ENCODE data around the gene TAS2R1.

TAS2R1 gene

GRCh38 chr5:9625731-9626130, 4.4 kb downstream of the TAS2R1 start:
- H3F3A ChIP-seq (ENCODE audit: insufficient read depth, low read length), result no peaks in the 10 kb centered on the region
- H3K27ac ChIP-seq (ENCODE audit: low read length), result no peak overlapping the region
- H3K4me3 ChIP-seq (ENCODE audit: low read length), result no peak overlapping the region
- H3K9me2 ChIP-seq (replicated peaks; ENCODE audit: insufficient read depth, low read length), result no peaks in the 10 kb centered on the region
- no peak for DNase-seq
- no peak overlapping the region for H2AFZ ChIP-seq (ENCODE audit: low read length)
- H4K20me1 ChIP-seq (ENCODE audit: insufficient read depth, low read length), result no peaks in the 10 kb centered on the region
- H3K27me3 ChIP-seq (replicated peaks; ENCODE audit: insufficient read depth, low read length), result no peaks in the 10 kb centered on the region
- no peaks in the 10 kb centered on the region for H3K9me3 ChIP-seq (replicated peaks; ENCODE audit: insufficient read depth, low read length)
- H3K9ac ChIP-seq (ENCODE audit: low read length), result no peak overlapping the region
- H3K36me3 ChIP-seq (replicated peaks; ENCODE audit: insufficient read depth, low read length), result no peaks in the 10 kb centered on the region
- no peaks in the 10 kb centered on the region for H3K4me1 ChIP-seq (ENCODE audit: low read length)
- no peak for TF ChIP-seq EZH2phosphoT487 (IDR thresholded peaks at IDR 0.05; ENCODE audit: low read length)
- no peak for TF ChIP-seq CTCF (IDR thresholded peaks at IDR 0.05; ENCODE audit: low read length)
- no peak for TF ChIP-seq EZH2 (optimal IDR thresholded peaks at IDR 0.05; ENCODE audit: low read depth, low read length)
- no peaks in the 10 kb centered on the region for H3K79me2 ChIP-seq (ENCODE audit: low read length)
- H3K4me2 ChIP-seq (ENCODE audit: low read depth, low read length), result no peak overlapping the region

- H3K79me2 ChIP-seq (ENCODE audit: low read length), result no peaks in the 10 kb centered on the region
- no peaks in the 10 kb centered on the region for H4K20me1 ChIP-seq (ENCODE audit: insufficient read depth, low read length)
- no peaks in the 10 kb centered on the region for H3K36me3 ChIP-seq (replicated peaks; ENCODE audit: insufficient read depth, low read length)
- no peaks in the 10 kb centered on the region for H3K27me3 ChIP-seq (replicated peaks; ENCODE audit: insufficient read depth, low read length)
- H3K9me3 ChIP-seq (replicated peaks; ENCODE audit: insufficient read depth, low read length), result no peaks in the 10 kb centered on the region
- H2AFZ ChIP-seq (ENCODE audit: low read length), result no peak overlapping the region
- no peak for DNase-seq
- H3K4me2 ChIP-seq (ENCODE audit: low read depth, low read length), result no peak overlapping the region
- no peak overlapping the region for H3K27ac ChIP-seq (ENCODE audit: low read length)
- H3F3A ChIP-seq (ENCODE audit: insufficient read depth, low read length), result no peaks in the 10 kb centered on the region
- H3K4me1 ChIP-seq (ENCODE audit: low read length), result no peaks in the 10 kb centered on the region
- no peaks in the 10 kb centered on the region for H3K9me2 ChIP-seq (replicated peaks; ENCODE audit: insufficient read depth, low read length)
- no peak for TF ChIP-seq EZH2 (optimal IDR thresholded peaks at IDR 0.05; ENCODE audit: low read depth, low read length)
- TF ChIP-seq EZH2phosphoT487 (IDR thresholded peaks at IDR 0.05; ENCODE audit: low read length), result no peak
- no peak for TF ChIP-seq CTCF (IDR thresholded peaks at IDR 0.05; ENCODE audit: low read length)
- H3K9ac ChIP-seq (ENCODE audit: low read length), result no peak overlapping the region
- no peak overlapping the region for H3K4me3 ChIP-seq (ENCODE audit: low read length)
These were observed 4.9 kb downstream of the TAS2R1 start for GRCh38 chr5:9625286-9625685.

GRCh38 chr5:9624196-9624947, 5.8 kb downstream of the TAS2R1 start:
- no peaks in the 10 kb centered on the region for H3K4me1 ChIP-seq (ENCODE audit: low read length)
- DNase-seq, result no peak
- no peaks in the 10 kb centered on the region for H3F3A ChIP-seq (ENCODE audit: insufficient read depth, low read length)
- no peak overlapping the region for H3K27ac ChIP-seq (ENCODE audit: low read length)
- H3K9ac ChIP-seq (ENCODE audit: low read length), result no peak overlapping the region
- no peaks in the 10 kb centered on the region for H4K20me1 ChIP-seq (ENCODE audit: insufficient read depth, low read length)
- TF ChIP-seq CTCF (IDR thresholded peaks at IDR 0.05; ENCODE audit: low read length) (no peak), EZH2phosphoT487 (IDR thresholded peaks at IDR 0.05; ENCODE audit: low read length) (no peak), EZH2 (optimal IDR thresholded peaks at IDR 0.05; ENCODE audit: low read depth, low read length) (no peak)
- no peaks in the 10 kb centered on the region for H3K36me3 ChIP-seq (replicated peaks; ENCODE audit: insufficient read depth, low read length)
- H3K27me3 ChIP-seq (replicated peaks; ENCODE audit: insufficient read depth, low read length), result no peaks in the 10 kb centered on the region
- H3K9me3 ChIP-seq (replicated peaks; ENCODE audit: insufficient read depth, low read length), result no peaks in the 10 kb centered on the region
- H3K4me3 ChIP-seq (ENCODE audit: low read length), result no peak overlapping the region
- no peak overlapping the region for H2AFZ ChIP-seq (ENCODE audit: low read length)
- no peaks in the 10 kb centered on the region for H3K9me2 ChIP-seq (replicated peaks; ENCODE audit: insufficient read depth, low read length)
- H3K79me2 ChIP-seq (ENCODE audit: low read length), result no peaks in the 10 kb centered on the region
- no peak overlapping the region for H3K4me2 ChIP-seq (ENCODE audit: low read depth, low read length)

All from MM.1S (cell line).